B cell (primary cell): ENCODE measurements around the gene CATSPERE. TPM values are rescaled to one million over a fixed set of nuclear protein-coding genes. Genes with fewer than 3 reads are reported as not detected.

ENCODE experiments used
- ATAC-seq: fragments of 200-7000 bp; cut with Tn5 transposase; one replicate; pipeline ENCODE4 v1.10.0; 2021; ENCODE audit warnings: low read depth, mild to moderate bottlenecking, moderate number of reproducible peaks, moderate library complexity
- CTCF ChIA-PET: fragments of 350-600 bp; sonication (Branson Sonifier 250); formaldehyde crosslinking; loops from one replicate; lab custom pipeline; 2021; ENCODE audit warnings: antibody characterized with exemption, inconsistent platforms; lab: Charles Lee
- POLR2A ChIA-PET: fragments of 350-600 bp; sonication (Branson Sonifier 250); formaldehyde crosslinking; loops from one replicate; lab custom pipeline; 2021; ENCODE audit warnings: antibody characterized with exemption; lab: Charles Lee
- DNase-seq: peaks from one replicate; pipeline ENCODE4 v3.0.0; 2013
- H2AFZ ChIP-seq: 2 replicates; pipeline ENCODE4 v1.6.1; 2012; ENCODE audit warnings: mild to moderate bottlenecking, low read depth, low read length; ENCODE audit not compliant: insufficient read depth, poor library complexity, severe bottlenecking
- H3K27ac ChIP-seq, 2 donors: 1 replicate in 1 of 2; 2 replicates in 1 of 2; pipeline ENCODE4 v1.5.1; 2012 to 2013; ENCODE audit warnings: low read length in 2 of 2, mild to moderate bottlenecking in 2 of 2, moderate library complexity in 1 of 2
- H3K27me3 ChIP-seq, 4 experiments: fragments of 200-600 bp in 1 of 4; sonication (generic) in 1 of 4; replicated peaks in 1 of 4; 1 replicate in 2 of 4; 2 replicates in 2 of 4; pipeline versions ENCODE4 v1.6.1 to v1.7.0; 2013 to 2016; ENCODE audit warnings: low read length in 3 of 4, mild to moderate bottlenecking in 2 of 4, mixed read lengths in 1 of 4, moderate library complexity in 1 of 4; ENCODE audit not compliant: insufficient read depth in 4 of 4, control insufficient read depth in 3 of 4; ENCODE audit errors: control extremely low read depth in 1 of 4
- H3K36me3 ChIP-seq, 2 experiments: replicated peaks in 1 of 2; 1 replicate in 1 of 2; 2 replicates in 1 of 2; pipeline versions ENCODE4 v1.6.1 to v1.7.1; 2013; ENCODE audit warnings: low read length in 1 of 2; ENCODE audit not compliant: insufficient read depth in 2 of 2, control insufficient read depth in 1 of 2; ENCODE audit errors: control extremely low read depth in 1 of 2, extremely low read depth in 1 of 2
- H3K4me1 ChIP-seq, 2 donors: fragments of 200-600 bp in 1 of 2; sonication (generic) in 1 of 2; 1 replicate in 1 of 2; 2 replicates in 1 of 2; pipeline versions ENCODE4 v1.5.1 to v1.6.1; 2013 to 2017; ENCODE audit warnings: low read length in 2 of 2; ENCODE audit not compliant: control insufficient read depth in 2 of 2, insufficient read depth in 2 of 2
- H3K4me2 ChIP-seq: replicated peaks from 2 replicates; pipeline ENCODE3; 2012; ENCODE audit warnings: mild to moderate bottlenecking, low read depth, low read length; ENCODE audit not compliant: poor library complexity, severe bottlenecking
- H3K4me3 ChIP-seq, 5 experiments: fragments of 200-600 bp in 1 of 5; sonication (generic) in 1 of 5; 1 replicate in 3 of 5; 2 replicates in 2 of 5; pipeline versions ENCODE4 v1.5.1 to v1.7.0; 2011 to 2016; ENCODE audit warnings: low read length in 4 of 5, mild to moderate bottlenecking in 4 of 5, low read depth in 2 of 5, control low read depth in 1 of 5, moderate library complexity in 1 of 5; ENCODE audit not compliant: insufficient read depth in 1 of 5; ENCODE audit errors: control extremely low read depth in 1 of 5, extremely low read depth in 1 of 5
- H3K79me2 ChIP-seq: fragments of 200-600 bp; sonication (generic); one replicate; pipeline ENCODE4 v1.6.0; 2016; ENCODE audit warnings: low read length; ENCODE audit not compliant: control insufficient read depth, insufficient read depth
- H3K9ac ChIP-seq: fragments of 200-600 bp; sonication (generic); 2 replicates; pipeline ENCODE4 v1.6.1; 2017; ENCODE audit warnings: mild to moderate bottlenecking, low read length, moderate library complexity
- H3K9me3 ChIP-seq, 3 donors: one replicate each; pipeline versions ENCODE4 v1.6.1 to v1.7.1; 2013; ENCODE audit warnings: low read length in 2 of 3; ENCODE audit not compliant: control insufficient read depth in 2 of 3, insufficient read depth in 1 of 3; ENCODE audit errors: control extremely low read depth in 1 of 3
- H4K20me1 ChIP-seq: 2 replicates; pipeline ENCODE4 v1.6.0; 2012; ENCODE audit warnings: mild to moderate bottlenecking, low read length; ENCODE audit not compliant: insufficient read depth, control insufficient read depth, poor library complexity, severe bottlenecking
- H3K27ac Mint-ChIP-seq: one replicate; pipeline ENCODE4 v1.8.0; 2021; ENCODE audit warnings: mixed read lengths
- H3K27me3 Mint-ChIP-seq: one replicate; pipeline ENCODE4 v1.8.0; 2021; ENCODE audit warnings: mixed read lengths
- H3K4me1 Mint-ChIP-seq: one replicate; pipeline ENCODE4 v1.8.0; 2021; ENCODE audit warnings: mixed read lengths
- H3K4me3 Mint-ChIP-seq: one replicate; pipeline ENCODE4 v1.8.0; 2021; ENCODE audit warnings: mixed read lengths
- H3K9me3 Mint-ChIP-seq: one replicate; pipeline ENCODE4 v1.8.0; 2022; ENCODE audit warnings: mixed read lengths; ENCODE audit not compliant: insufficient read depth
- EZH2 ChIP-seq: IDR thresholded peaks from 2 replicates; pipeline ENCODE4 v1.6.1; 2012; ENCODE audit warnings: borderline replicate concordance, low read depth, mild to moderate bottlenecking, moderate library complexity, low read length; ENCODE audit not compliant: insufficient read depth, poor library complexity, severe bottlenecking
- WGBS: methylation state at CpG from one replicate; pipeline ENCODE4 v1.1.5; 2013; ENCODE audit warnings: missing lambda C conversion rate; ENCODE audit not compliant: insufficient coverage; 5-methylcytosine and 5-hydroxymethylcytosine counted together
- intact Hi-C: fragments of 100-400 bp; cut with micrococcal nuclease; formaldehyde crosslinking; loops from one replicate; pipeline ENCODE4 v1.10.0; 2022
- polyA plus RNA-seq: library from polyadenylated mRNA; depleted of rRNA; stranded (reverse); fragments of >200 nt; gene quantifications from 2 replicates; pipeline ENCODE4 v1.2.3, GENCODE V29; 2012
- total RNA-seq, 2 donors: library from RNA; stranded (reverse); fragments of 120-200 nt in 1 of 2; gene quantifications; 1 replicate in 1 of 2; 2 replicates in 1 of 2; pipeline versions ENCODE4 v1.2.3 to v1.2.4, GENCODE V29; 2013 to 2022
- TF ChIP-seq, protein P1 (sequence below): fragments of 200-600 bp; IDR thresholded peaks from one replicate; pipeline ENCODE4 v1.8.0; 2022; ENCODE audit warnings: antibody characterized with exemption, mild to moderate bottlenecking

CATSPERE gene
- total and polyA plus RNA-seq, 2 donors (not counting 1 experiment from before 2014, with no cell fraction given) = 0.82 to 3.1 TPM

DNA sequence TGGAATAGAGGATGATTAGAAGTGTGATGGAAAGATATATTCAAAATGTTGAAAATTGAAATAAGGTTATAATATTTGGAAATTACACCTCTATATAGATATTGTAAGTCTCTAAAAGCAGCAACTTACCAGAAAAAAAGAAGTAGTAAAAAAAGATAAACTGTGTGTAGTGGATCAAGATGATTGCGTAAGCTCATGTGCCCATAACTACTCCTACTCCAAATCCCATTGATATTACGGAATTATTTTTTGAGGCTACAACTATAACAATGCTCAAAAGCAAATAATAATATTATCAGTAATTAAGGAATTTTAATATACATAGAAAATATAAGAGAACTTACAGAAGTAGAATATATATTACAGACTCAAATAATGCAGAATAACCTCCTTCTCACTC lies 33.6 kb downstream of the CATSPERE start:
- intact Hi-C loops = no loop called here
- H4K20me1 ChIP-seq = no peaks in the 10 kb centered on the region
- H3K36me3 ChIP-seq = no peaks in the 10 kb centered on the region
- no peak overlapping the region for H3K4me3 Mint-ChIP-seq
- no peaks in the 10 kb centered on the region for H3K4me1 ChIP-seq
- CTCF ChIA-PET = no interaction called here
- H3K4me1 Mint-ChIP-seq = no peaks in the 10 kb centered on the region
- no peak overlapping the region for H3K27ac Mint-ChIP-seq
- no peaks in the 10 kb centered on the region for H3K27me3 Mint-ChIP-seq
- no peaks in the 10 kb centered on the region for H3K9me3 ChIP-seq
- H3K9ac ChIP-seq = no peak overlapping the region
- H3K9me3 Mint-ChIP-seq = no peaks in the 10 kb centered on the region
- no peak overlapping the region for H3K27ac ChIP-seq
- TF ChIP-seq, protein P1, sequence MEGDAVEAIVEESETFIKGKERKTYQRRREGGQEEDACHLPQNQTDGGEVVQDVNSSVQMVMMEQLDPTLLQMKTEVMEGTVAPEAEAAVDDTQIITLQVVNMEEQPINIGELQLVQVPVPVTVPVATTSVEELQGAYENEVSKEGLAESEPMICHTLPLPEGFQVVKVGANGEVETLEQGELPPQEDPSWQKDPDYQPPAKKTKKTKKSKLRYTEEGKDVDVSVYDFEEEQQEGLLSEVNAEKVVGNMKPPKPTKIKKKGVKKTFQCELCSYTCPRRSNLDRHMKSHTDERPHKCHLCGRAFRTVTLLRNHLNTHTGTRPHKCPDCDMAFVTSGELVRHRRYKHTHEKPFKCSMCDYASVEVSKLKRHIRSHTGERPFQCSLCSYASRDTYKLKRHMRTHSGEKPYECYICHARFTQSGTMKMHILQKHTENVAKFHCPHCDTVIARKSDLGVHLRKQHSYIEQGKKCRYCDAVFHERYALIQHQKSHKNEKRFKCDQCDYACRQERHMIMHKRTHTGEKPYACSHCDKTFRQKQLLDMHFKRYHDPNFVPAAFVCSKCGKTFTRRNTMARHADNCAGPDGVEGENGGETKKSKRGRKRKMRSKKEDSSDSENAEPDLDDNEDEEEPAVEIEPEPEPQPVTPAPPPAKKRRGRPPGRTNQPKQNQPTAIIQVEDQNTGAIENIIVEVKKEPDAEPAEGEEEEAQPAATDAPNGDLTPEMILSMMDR = no peak
- no peak for TF ChIP-seq EZH2
- no peak overlapping the region for H3K4me2 ChIP-seq
- H3K27me3 ChIP-seq = no peaks in the 10 kb centered on the region
- no peak overlapping the region for H2AFZ ChIP-seq
- POLR2A ChIA-PET = no interaction called here
- no peak overlapping the region for H3K4me3 ChIP-seq
- H3K79me2 ChIP-seq = no peaks in the 10 kb centered on the region
- no CpG with 5 or more reads among the region's 2 CpGs for WGBS
- no peak for ATAC-seq
- DNase-seq = no peak

DNA sequence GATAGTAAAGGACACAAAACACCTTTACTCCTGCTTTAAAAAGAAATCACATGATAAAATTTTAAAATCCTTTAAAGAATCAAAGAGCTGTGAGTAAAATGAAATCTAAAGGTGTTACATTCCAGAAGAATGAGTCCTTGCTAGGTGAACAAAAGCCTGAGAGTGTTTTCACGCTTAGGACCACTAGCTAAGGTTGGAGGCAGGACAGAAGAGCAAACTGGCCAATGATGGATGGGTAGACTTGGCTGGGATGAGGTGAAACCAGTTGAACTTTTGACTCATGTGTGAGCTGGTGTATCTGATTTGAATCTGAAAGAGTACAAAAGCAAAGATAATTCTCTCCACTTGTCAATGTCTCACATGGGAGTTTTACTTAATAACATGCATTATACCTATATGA lies 35.1 kb downstream of the CATSPERE start:
- ATAC-seq = no peak
- DNase-seq = no peak
- WGBS = 89% methylated on average over 1 of the region's 1 CpG
- no peak overlapping the region for H3K27ac ChIP-seq
- no peaks in the 10 kb centered on the region for H3K4me1 ChIP-seq
- intact Hi-C loops = no loop called here
- H3K27ac Mint-ChIP-seq = no peak overlapping the region
- no peaks in the 10 kb centered on the region for H3K4me1 Mint-ChIP-seq
- no peaks in the 10 kb centered on the region for H4K20me1 ChIP-seq
- H3K27me3 ChIP-seq = no peaks in the 10 kb centered on the region
- no peak overlapping the region for H3K9ac ChIP-seq
- H2AFZ ChIP-seq = no peak overlapping the region
- no peaks in the 10 kb centered on the region for H3K27me3 Mint-ChIP-seq
- no peak for TF ChIP-seq EZH2
- TF ChIP-seq, protein P1 = no peak
- no peak overlapping the region for H3K4me3 Mint-ChIP-seq
- ChIA-PET POLR2A (no interaction called here), CTCF (no interaction called here)
- no peak overlapping the region for H3K4me2 ChIP-seq
- no peaks in the 10 kb centered on the region for H3K9me3 Mint-ChIP-seq
- no peaks in the 10 kb centered on the region for H3K9me3 ChIP-seq
- H3K4me3 ChIP-seq = no peak overlapping the region
- no peaks in the 10 kb centered on the region for H3K36me3 ChIP-seq
- no peaks in the 10 kb centered on the region for H3K79me2 ChIP-seq
